GM21576 (cell line): ENCODE results near the gene NUMBL.
"Not testable (repeated sequence)": the region's sequence is repeated elsewhere in the genome, so short reads cannot be mapped to it uniquely, and the experiment has no call there.

Experiments used
- ATAC-seq: cut with Tn5 transposase; IDR thresholded peaks from one replicate; pipeline ENCODE4 v1.9.1; 2021; ENCODE audit warnings: mild to moderate bottlenecking, moderate library complexity; ENCODE audit not compliant: unreplicated experiment

Gene NUMBL

DNA sequence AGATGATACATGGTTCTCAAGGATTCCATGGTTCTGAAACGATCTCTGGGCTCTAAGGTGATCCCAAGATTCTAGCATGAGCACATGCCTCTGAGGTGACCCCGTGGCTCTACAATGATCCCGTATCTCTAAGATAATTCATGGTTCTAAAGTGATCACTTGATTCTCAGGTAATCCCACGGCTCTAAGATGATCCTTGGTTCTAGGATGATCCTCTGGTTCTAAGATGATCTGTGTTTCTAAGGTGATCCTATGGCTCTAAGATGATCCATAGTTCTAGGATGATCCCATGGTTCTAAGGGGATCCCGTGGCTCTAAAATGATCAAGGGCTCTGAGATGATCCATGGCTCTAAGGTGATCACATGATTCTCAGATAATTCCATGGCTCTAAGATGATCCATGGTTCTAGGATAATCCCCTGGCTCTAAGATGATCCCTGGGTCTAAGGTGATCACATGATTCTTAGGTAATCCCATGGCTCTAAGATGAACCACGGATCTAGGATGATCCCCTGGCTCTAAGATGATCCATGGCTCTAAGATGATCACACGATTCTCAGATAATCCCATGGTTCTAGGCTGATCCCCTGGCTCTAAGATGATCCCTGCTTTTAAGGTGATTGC is 21.3 kb downstream of the NUMBL start:
- no peak for ATAC-seq

DNA sequence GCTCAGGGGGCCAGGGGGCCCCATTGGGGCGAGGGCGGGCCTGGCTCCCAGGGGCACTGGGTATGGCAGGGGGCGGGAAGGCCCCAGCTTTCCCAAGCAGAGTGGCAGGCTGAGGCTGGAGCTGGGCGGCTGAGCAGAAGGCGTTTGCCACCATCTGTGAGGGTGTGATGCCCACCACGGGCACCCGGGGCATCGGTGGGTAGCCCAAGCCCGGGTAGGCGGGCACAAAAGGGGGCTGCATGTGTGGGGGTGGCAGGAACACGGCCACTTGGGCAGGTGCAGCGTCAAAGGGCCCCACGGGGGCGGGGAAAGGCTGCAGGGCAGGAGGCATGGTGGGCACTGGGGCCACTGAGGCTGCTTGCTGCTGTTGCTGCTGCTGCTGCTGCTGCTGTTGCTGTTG is 22.8 kb downstream of the NUMBL start:
- ATAC-seq, result no peak

DNA sequence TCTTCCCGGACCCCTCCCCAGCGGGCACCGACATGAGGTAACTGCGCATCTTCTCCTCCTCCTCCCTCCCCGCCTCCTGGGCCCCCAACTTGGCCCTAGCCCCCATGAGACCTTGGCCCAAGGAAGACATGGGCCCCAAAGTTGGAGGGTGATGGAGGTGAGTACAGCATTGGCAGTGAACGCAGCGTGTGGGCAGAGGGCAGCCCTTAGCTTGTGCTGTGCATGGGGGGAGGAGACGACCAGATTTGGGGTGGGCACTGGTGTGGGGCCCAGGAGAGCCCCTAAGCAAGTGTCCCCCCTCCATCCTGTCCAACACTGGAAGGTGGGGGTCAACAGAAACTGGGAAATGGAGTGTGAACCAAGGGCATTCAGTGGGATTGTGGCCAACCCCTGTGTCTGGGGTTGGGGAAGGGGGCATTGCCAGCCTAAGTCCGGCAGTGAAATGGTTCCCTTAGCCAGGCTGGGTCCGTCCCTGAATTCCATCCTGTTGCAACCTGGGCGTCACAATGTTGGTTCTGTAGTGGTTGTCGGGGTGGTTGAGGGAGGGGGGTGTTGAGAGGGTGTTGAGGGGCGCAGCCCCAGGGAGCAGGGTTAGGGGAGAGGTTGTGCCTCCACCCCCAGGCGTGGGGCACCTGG is 23.5 kb downstream of the NUMBL start:
- ATAC-seq, result no peak

DNA sequence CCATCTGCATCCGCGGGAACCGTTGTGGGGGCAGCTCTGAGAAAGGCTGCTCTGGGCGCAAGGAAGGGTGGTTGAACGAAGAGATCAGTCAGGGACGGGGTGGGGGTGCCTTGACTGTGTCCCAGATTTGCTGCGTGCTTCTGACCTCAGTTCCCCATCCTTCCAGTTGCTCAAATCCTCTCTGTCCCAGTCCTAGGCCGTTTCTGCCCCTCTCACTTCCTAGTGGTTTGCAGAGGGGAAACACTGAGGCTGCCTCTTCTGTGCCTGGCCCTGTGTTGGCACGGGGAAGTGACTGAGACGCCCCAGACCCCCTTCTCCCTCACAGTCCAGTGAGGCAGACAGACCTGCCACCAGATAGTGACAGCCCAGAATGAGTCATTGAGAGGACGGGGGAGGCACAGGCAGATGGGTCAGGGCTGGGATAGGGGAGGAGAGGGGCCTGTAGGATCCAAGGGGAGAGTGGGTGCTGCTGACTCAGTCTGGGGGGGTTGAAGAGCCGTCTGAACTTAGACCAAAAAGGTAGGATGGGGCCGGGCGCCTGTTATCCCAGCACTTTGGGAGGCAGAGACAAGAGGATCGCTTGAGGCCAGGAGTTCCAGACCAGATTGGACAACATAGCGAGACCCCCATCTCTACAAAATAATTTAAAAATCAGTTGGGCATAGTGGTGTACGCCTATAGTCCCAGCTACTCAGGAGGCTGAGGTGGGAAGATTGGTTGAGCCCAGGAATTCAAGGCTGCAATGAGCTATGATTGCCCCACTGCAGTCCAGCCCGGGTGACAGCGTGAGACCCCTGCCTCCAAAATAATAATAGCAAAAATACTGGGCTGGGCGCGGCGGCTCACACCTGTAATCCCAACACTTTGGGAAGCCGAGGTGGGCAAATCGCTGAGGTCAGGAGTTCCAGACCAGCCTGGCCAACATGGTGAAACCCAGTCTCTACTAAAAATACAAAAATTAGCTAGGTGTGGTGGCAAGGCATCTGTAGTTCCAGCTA is 26.5 kb downstream of the NUMBL start:
- ATAC-seq, result no peak

DNA sequence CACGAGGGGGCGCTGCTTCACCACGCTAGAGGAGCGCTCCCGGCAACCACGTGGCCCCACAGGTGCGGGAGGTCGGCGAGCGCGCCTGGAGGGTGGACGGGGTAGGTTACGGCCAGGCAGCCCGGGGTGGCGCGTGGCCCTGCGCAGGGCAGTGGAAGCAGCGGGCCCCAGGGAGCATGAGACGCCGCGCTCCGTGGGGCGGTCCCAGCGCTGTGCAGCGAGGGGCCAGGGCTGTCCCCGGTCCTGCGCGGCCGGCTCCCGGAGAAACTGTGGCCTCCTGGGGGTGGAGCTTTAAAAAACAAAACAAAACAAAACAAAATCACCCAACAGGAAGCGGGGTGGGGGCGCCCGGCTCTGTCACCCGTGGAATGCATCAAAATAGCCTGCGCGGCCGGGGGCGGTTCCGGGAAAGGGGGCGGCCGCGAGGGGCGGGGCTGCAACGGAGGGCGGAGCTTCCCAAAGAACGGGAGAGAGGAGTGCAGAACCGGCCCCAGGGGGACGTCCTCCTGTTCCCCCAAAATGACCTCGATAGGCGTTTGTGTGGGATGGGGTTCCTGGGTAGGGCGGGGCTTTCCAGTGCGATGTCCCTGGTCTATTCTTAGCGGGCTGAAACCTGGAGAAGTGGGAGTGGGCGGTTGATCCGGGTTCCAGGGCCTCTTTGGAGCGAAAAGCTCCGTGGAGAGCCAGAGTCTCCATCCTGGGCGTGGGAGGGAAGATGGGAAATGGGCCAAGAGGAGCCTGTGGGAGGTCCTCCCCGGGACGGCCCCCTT is 27.3 kb downstream of the NUMBL start:
- ATAC-seq, result peak; percentile 59

DNA sequence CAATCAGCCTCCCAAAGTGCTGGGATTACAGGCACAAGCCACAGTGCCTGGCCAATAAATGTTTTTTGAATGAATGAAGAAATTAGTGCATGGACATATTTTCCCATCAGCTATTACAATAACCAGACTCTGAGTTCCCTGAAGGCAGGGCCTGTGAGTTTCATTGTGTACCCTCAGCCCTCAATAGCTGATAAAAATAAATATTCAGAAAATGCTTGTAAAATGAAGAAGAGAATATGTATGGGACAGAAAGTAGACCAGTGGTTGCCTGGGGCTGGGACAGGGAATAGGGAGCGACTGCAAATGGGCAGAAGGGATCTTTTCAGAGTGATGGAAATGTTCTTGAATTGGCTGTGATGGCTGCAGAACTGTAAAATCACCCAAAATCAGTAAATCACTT is 28.8 kb downstream of the NUMBL start:
- no peak for ATAC-seq

DNA sequence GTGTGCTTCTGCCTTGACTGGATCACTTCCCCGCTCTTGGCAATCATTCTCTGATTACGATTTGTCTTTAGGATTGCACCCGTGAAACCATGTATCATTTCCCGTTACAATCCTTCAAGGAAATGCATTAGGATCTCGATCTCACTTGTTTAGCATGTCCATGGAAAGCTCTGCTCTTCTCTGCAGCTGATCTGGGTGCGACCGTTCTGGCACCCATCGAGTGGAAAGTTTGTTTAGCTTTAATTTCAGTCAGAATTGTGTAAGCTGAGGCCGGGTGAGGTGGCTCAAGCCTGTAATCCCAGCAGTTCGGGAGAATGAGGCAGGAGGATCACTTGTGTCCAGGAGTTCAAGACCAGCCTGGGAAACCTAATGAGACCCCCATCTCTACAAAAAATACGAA is 30.9 kb downstream of the NUMBL start:
- ATAC-seq, result no peak

DNA sequence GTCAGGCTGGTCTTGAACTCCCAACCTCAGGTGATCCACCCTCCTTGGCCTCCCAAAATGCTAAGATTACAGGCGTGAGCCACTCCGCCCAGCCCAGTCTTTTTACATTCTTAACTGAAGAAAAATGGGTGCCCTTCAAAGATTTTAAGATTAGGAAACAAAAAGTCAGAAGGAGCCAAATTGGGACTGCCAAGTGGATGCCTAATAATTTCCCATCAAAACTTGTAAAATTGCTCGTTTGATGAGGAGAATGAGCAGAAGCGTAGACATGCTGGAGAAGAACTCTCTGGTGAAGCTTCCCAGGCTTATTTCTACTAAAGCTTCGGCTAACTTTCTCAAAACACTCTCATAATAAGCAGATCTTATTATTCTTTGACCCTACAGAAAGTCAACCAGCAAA is 31.3 kb downstream of the NUMBL start:
- ATAC-seq, result no peak

DNA sequence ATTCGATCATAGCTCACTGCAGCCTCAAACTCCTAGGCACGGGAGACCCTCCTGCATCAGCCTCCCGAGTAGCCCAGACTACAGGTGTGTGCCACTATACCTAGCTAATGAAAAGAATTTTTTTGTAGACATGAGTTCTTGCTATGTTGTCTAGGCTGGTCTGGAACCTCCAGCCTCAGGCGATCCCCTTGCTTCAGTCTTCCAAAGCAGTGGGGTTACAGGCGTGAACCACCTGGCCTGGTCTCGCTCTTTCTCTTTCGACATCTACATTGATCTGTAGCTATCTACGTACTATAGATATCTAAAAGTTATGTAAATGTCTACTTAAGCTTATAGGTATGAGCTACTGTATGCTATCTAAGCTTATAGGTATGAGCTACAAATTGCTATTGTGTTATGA is 32.4 kb downstream of the NUMBL start:
- no peak for ATAC-seq

DNA sequence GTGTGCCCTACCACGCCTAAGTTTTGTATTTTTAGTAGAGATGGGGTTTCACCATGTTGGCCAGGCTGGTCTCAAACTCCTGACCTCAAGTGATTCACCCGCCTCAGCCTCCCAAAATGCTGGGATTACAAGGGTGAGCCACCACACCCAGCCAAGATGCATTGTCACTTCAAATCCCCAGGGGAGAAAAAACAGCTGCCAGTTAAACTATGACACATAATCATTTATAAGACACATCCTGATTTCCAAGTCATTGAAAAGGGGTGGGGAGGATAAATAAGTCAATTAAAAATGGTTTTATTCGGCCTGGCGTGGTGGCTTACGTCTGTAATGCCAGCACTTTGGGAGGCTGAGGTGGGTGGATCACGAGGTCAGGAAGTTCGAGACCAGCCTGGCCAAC is 34.8 kb downstream of the NUMBL start:
- ATAC-seq, result not testable (repeated sequence)

DNA sequence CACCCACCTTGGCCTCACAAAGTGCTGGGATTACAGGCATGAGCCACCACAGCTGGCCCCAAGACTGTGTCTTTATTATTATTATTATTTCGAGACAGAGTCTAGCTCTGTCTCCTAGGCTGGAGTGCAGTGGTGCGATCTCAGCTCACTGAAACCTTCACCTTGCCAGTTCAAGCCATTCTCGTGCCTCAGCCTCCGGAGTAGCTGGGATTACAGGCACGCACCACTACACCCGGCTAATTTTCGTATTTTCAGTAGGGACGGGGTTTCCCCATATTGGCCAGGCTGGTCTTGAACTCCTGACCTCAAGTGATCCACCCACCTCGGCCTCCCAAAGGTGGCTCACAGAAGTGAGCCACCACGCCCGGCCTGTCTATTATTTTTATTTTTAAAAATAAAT is 38.1 kb downstream of the NUMBL start:
- not testable (repeated sequence) for ATAC-seq

DNA sequence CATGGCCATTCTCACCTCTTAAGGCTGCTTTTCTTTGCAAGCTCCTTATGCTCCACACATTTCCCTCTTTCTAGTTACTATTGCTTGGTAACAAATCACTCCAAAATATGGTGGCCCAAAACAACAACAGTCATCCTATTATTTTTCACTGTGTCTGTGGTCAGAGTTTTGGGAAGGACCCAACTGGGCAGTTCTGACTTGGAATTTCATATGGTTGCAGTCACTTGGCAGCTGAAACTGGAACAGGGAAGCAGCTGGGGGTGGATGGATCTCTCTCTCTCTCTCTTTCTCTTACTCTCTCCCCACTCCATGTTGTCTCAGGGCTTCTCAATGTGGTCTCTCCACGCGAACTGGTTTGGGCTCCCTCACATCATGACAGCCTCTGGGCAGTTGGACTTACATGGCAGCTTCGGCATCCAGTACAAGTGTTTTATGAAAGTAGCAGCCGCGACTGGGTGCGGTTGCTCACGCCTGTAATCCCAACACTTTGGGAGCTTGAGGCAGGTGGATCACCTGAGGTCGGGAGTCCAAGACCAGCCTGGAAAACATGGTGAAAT is 39.6 kb downstream of the NUMBL start:
- no peak for ATAC-seq

DNA sequence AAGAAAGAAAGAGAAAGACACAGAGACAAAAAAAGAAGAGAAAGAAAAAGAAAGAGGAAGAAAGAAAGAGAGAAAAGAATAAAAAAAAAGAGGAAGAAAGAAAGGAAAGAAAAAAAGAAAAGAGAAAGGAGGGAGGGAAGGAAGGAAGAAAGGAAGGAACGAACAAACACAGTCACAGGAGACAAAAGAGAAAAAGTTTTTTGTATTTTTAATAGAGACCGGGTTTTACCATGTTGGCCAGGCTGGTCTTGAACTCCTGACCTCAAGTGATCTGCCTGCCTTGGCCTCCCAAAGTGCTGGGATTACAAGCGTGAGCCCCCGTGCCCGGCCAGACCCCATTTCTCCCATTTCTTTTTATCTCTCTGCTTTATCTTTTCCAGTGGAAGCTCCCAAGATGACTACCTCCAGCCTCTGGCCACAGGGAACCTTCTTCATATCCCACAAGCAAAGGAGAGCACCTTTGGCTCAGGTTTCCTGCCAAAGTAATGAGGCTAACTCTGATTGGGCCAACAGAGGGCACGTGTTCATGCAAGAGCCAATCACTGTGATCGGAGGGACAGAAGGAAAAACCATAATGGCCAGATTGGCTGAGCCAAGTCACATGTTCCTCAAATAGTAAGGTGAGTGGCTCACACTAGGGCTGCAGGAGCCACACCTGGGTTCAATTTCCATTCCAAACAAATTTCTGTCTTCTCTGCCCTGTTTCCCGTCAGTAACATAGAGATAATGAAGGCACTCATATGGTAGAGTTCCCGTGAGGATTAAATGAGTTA is 40.4 kb downstream of the NUMBL start:
- ATAC-seq, result not testable (repeated sequence)

DNA sequence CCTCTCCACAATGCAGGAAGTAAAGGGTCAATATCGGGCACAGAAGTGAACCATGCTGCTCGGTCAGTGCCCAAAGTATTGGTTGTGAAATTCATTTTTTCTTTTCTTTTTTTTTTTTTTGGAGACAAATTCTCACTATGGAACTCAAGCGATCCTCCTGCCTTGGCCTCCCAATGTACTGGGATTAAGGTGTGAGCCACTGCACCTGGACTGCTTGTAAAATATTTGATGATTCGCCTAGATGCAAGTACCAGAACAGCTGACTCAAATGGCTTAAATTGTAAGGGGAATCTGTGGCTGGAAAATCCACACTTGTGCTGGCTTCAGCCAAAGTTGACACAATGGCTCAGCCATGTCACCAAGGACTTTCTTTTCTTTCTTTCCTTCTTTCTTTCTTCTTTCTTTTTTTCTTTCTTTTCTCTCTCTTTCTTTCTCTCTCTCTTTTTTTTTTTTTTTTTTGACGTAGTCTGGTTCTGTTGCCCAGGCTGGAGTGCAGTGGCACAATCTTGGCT is 43.7 kb downstream of the NUMBL start:
- no peak for ATAC-seq

DNA sequence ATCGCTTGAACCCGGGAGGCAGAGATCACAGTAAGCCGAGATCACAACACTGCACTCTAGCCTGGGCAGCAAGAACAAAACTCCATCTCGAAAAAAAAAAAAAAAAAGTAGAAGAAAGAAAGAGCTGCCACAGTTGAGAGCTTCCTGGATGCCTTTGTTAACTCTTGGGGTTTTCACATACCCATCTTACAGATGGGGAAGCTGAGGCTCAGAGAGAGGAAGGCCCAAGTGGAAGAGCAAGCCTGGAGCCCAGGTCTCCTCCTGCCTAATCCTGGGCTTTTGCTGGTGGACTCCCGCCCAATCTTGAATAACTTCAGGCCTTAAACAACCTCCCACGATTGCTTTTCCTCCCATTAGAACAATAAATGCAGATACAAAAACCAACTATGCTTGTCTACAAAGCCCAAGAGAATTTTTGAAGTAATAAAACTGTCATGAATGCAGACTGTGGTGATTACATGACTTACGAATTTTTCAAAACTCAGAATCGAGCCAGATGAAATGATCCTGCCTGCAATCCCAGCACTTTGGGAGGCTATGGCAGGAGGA is 47.6 kb downstream of the NUMBL start:
- ATAC-seq, result no peak

DNA sequence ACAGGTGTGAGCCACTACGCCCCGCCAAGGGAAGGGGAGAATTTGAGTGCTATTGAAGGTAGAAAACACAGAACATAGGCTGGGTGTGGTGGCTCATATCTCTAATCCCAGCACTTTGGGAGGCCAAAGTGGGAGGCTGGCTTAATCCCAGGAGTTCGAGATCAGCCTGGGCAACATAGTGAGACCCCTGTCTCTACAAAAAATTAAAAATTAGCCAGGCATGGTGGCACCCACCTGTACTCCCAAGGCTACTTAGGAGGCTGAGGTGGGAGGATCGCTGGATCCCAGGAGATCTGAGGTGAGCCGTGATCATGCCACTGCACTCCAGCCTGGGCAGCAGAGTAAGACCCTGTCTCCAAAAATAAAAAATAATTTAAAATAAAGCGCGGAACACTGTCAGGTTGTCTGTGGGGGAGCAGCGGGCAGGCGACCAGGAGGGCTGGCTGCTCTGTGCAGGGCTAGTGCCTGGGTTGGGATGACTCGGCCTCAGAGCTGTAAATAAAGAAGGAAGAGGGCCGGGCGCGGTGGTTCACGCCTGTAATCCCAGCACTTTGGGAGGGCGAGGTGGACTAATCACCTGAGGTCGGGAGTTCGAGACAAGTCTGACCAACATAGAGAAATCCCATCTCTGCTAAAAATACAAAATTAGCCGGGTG is 48.3 kb downstream of the NUMBL start:
- ATAC-seq, result no peak

DNA sequence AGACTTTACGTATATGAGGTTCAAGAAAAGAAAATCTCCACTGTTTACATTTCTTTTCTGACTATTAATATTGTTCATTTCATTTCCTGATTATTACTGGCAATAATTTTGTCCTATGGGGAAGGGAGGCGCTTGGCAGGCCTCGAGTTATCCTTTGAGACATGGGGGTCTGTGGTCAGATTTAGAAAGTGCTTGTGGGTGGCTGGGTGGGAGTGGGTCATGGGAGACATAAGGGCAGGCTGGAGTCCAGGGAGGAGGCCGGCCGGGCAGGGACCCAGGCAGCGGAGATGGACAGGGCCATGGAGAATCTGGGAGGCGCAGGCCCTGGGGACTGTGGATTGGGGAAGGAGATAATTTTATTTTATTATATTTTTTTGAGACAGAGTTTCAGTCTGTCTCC is 49.2 kb downstream of the NUMBL start:
- ATAC-seq, result no peak

DNA sequence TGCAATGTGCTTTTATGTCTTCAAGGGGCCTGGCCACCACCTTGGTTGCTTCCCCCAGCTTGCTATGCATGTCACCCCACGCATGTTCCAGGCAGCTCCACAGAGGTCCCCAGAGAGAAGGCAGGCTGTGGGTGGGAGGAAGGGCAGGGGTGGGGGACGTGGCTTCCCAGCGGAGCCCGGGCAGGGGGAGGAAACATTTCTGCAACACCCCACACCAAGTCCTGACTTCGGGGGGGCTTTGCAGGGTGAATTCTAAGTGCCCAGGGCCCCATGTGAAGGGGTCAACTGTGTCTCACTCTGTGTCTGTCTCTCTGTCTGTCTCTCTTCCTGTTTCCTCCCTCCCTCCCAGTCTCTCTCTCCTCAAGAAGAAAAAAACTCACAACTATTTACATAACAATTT is 49.7 kb downstream of the NUMBL start:
- no peak for ATAC-seq

DNA sequence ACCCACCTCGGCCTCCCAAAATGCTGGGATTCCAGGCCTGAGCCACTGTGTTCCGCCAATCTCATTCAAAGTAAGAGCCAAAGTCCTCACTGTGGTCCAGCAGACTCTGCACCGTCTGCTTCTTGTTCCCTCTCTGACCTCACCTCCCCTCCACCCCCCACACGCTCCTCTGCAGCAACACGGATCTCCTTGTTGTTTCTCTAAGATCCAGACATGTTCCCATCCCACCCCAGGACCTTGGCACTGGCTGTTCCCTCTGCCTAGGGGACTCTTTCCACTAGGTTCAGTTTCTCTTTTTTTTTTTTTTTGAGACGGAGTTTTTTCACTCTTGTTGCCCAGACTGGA is 50.8 kb downstream of the NUMBL start:
- ATAC-seq, result no peak
